Measurements from ENCODE around the gene PIERCE2.

DNA sequence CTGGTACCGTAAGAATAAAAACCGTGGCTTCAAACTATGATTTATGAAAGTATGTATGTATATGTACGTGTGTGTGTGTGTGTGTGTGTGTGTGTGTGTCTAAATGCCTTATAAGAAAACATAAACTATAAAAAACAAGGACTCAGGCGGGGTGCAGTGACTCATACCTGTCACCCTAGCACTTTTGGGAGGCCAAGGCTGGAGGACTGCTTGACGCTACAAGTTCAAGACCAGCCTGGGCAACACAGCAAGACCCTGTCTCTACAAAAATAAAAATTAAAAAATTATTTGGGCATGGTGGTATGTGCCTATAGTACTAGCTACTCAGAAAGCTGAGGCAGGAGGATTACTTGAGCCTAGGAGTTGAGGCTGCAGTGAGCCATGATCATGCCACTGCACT, 29.2 kb upstream of the PIERCE2 start:
- no peak for TF ChIP-seq SUZ12 (IDR thresholded peaks at IDR 0.05; ENCODE audit: extremely low read depth, insufficient read depth, insufficient read length)
- TF ChIP-seq YY1 (IDR thresholded peaks at IDR 0.05; ENCODE audit: insufficient read depth, insufficient read length), result no peak
